Measurements from ENCODE around the gene TUBB2B.
"Not testable (repeated sequence)": the region's sequence is repeated elsewhere in the genome, so short reads cannot be mapped to it uniquely, and the experiment has no call there.

- TF ChIP-seq, protein P1, sequence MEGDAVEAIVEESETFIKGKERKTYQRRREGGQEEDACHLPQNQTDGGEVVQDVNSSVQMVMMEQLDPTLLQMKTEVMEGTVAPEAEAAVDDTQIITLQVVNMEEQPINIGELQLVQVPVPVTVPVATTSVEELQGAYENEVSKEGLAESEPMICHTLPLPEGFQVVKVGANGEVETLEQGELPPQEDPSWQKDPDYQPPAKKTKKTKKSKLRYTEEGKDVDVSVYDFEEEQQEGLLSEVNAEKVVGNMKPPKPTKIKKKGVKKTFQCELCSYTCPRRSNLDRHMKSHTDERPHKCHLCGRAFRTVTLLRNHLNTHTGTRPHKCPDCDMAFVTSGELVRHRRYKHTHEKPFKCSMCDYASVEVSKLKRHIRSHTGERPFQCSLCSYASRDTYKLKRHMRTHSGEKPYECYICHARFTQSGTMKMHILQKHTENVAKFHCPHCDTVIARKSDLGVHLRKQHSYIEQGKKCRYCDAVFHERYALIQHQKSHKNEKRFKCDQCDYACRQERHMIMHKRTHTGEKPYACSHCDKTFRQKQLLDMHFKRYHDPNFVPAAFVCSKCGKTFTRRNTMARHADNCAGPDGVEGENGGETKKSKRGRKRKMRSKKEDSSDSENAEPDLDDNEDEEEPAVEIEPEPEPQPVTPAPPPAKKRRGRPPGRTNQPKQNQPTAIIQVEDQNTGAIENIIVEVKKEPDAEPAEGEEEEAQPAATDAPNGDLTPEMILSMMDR (conservative IDR thresholded peaks at IDR 0.05 in 1 of 2, IDR thresholded peaks at IDR 0.05 in 1 of 2; ENCODE audit: low read depth in 1 of 2, low read length in 2 of 2) = not testable (repeated sequence)
- not testable (repeated sequence) for TF ChIP-seq EZH2 (IDR thresholded peaks at IDR 0.05; ENCODE audit: low read length, missing control alignments)
Measured at GRCh38 chr6:3189192-3189591, 38.3 kb downstream of the TUBB2B start.
